ENCODE data around the gene RAB8B. TPM values are rescaled to one million over a fixed set of nuclear protein-coding genes. Genes with fewer than 3 reads are reported as not detected.

The RAB8B gene
- total and polyA plus RNA-seq, 5 donors from 2014 or later: 67.4 to 114 (median 77.7) TPM

DNA sequence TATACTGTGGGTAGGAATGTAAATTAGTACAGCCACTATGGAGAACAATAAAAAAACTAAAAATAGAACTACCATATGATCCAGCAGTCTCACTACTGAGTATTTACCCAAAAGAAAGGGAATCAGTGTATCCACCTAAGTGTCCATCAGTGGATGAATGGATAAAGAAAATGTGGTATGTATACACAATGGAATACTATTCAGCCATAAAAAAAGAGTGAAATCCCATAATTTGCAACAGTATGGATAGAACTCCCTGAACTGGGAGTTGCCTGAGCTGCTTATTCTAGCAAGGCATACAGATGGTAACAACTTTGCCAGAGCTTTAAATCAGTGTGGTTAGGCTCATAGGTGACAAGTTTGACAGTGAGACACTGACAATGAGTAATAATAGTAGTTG is 71.9 kb downstream of the RAB8B start:
- H3K27ac ChIP-seq (ENCODE audit: insufficient read depth, low read length, poor library complexity, severe bottlenecking): no peak overlapping the region
- H3K4me1 Mint-ChIP-seq: peaks cover 0 to 2% (median 0%) of the 10 kb centered on the region in 4 donors
- no peak for ATAC-seq (ENCODE audit: low read depth in 2 of 2)
- H3K4me1 ChIP-seq (ENCODE audit: control insufficient read depth, insufficient read depth, low read length, poor library complexity, severe bottlenecking): no peaks in the 10 kb centered on the region
- H3K4me3 ChIP-seq (ENCODE audit: low read depth, low read length): no peak overlapping the region
- peaks cover 79% of the 10 kb centered on the region for H3K36me3 ChIP-seq (ENCODE audit: control insufficient read depth, insufficient read depth, low read length)
- DNase-seq: no peak
- no peaks in the 10 kb centered on the region for H3K27me3 ChIP-seq (ENCODE audit: control insufficient read depth, insufficient read depth, low read length)
- peak overlapping the region in 1 of 3 donors; percentile 71 for H3K27ac Mint-ChIP-seq
- peaks cover 0 to 1% (median 0%) of the 10 kb centered on the region in 7 donors for H3K9me3 Mint-ChIP-seq
- no peaks in the 10 kb centered on the region for H3K27me3 Mint-ChIP-seq
- no peak overlapping the region for H3K4me3 Mint-ChIP-seq
- no peaks in the 10 kb centered on the region for H3K9me3 ChIP-seq (ENCODE audit: control insufficient read depth in 2 of 2, low read length in 2 of 2)
- peaks cover 35% of the 10 kb centered on the region for H3K36me3 Mint-ChIP-seq

DNA sequence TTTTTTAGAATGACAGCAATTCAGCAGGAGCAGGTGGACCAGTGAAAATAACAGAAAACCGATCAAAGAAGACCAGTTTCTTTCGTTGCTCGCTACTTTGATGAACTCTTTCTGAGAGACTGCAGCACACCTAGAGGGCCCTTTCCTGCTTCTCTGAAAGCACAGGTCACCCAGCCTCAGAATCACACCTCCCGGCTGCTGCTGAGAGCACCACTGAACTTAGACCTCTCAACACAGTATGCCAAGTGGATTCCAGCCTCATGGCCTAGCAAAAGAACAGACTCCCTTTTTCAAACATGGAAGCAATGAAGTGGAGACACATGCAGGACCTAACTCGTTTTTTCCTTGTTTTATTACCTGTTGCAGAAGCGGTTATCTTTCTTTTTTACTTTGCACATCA is 74.1 kb downstream of the RAB8B start:
- peaks cover 0 to 2% (median 0%) of the 10 kb centered on the region in 4 donors for H3K4me1 Mint-ChIP-seq
- Histone ChIP-seq H3K36me3 (ENCODE audit: control insufficient read depth, insufficient read depth, low read length) (peaks cover 77% of the 10 kb centered on the region), H3K9me3 (ENCODE audit: control insufficient read depth in 2 of 2, low read length in 2 of 2) (no peaks in the 10 kb centered on the region), H3K27me3 (ENCODE audit: control insufficient read depth, insufficient read depth, low read length) (no peaks in the 10 kb centered on the region), H3K27ac (ENCODE audit: insufficient read depth, low read length, poor library complexity, severe bottlenecking) (no peak overlapping the region), H3K4me3 (ENCODE audit: low read depth, low read length) (no peak overlapping the region), H3K4me1 (ENCODE audit: control insufficient read depth, insufficient read depth, low read length, poor library complexity, severe bottlenecking) (no peaks in the 10 kb centered on the region)
- H3K4me3 Mint-ChIP-seq: no peak overlapping the region
- H3K9me3 Mint-ChIP-seq: peaks cover 0 to 1% (median 0%) of the 10 kb centered on the region in 7 donors
- no peak for ATAC-seq (ENCODE audit: low read depth in 2 of 2)
- DNase-seq: no peak
- H3K27ac Mint-ChIP-seq: peak overlapping the region in 1 of 3 donors; percentile 45
- H3K36me3 Mint-ChIP-seq: peaks cover 30% of the 10 kb centered on the region
- H3K27me3 Mint-ChIP-seq: no peaks in the 10 kb centered on the region

DNA sequence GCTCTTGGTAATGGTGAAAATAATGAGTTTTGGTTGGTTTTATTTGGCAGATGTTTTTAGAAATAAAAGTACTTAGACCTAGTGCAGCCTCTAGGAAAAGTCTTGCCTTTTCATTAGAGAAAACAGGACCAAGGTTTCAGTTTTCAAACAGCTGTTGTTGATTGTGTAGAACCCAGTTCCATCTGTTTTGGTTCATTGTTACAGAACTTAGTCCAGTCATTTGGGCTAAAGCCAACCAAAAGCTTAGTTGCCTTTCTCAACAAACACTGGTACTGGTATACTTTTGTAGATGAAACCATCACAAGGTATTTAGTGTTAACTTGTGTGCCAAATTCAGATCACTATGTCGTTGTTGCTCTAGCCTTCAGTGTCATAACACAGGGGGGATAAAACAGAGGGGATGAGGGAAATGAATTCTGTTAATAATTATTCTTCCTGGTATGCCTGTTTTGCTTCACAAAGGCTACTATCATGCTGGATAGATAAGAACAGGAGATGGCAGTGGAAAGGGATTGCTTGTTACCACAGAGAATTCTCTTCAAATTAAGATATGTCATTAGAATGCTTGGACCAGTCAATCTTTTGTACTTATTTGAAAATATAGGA is 75.4 kb downstream of the RAB8B start:
- H3K4me1 ChIP-seq (ENCODE audit: control insufficient read depth, insufficient read depth, low read length, poor library complexity, severe bottlenecking): no peaks in the 10 kb centered on the region
- DNase-seq (no peak), ATAC-seq (ENCODE audit: low read depth in 2 of 2) (no peak)
- Mint-ChIP-seq H3K27ac (peak overlapping the region in 1 of 3 donors; percentile 21), H3K36me3 (peaks cover 35% of the 10 kb centered on the region), H3K4me3 (no peak overlapping the region), H3K9me3 (peaks cover 0 to 1% (median 0%) of the 10 kb centered on the region in 7 donors), H3K27me3 (no peaks in the 10 kb centered on the region), H3K4me1 (peaks cover 0 to 5% (median under 1%) of the 10 kb centered on the region in 4 donors)
- H3K27me3 ChIP-seq (ENCODE audit: control insufficient read depth, insufficient read depth, low read length): no peaks in the 10 kb centered on the region
- H3K9me3 ChIP-seq (ENCODE audit: control insufficient read depth in 2 of 2, low read length in 2 of 2): no peaks in the 10 kb centered on the region
- peaks cover 66% of the 10 kb centered on the region for H3K36me3 ChIP-seq (ENCODE audit: control insufficient read depth, insufficient read depth, low read length)
- H3K27ac ChIP-seq (ENCODE audit: insufficient read depth, low read length, poor library complexity, severe bottlenecking): no peak overlapping the region
- no peak overlapping the region for H3K4me3 ChIP-seq (ENCODE audit: low read depth, low read length)

DNA sequence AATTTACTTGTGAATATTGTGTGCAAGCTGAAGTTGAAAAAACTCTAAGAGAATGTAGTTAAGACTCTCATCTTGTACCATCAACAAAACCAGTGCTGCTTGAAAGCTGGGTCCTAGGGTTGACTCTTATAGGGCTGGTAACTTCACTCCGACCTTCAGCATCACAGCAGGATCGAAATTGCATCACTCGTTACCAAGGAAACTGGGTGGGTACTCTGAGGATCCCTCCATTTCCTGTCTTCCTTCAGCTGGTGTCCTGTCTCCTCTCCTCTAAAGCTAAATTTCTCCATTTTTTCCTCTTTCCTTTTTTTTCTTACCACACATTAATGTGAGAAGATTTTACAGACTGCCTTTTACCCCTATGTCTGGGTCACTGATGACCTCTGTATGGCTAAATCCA is 85.0 kb downstream of the RAB8B start:
- H3K36me3 ChIP-seq (ENCODE audit: control insufficient read depth, insufficient read depth, low read length): no peaks in the 10 kb centered on the region
- peaks cover 25% of the 10 kb centered on the region for H3K4me1 ChIP-seq (ENCODE audit: control insufficient read depth, insufficient read depth, low read length, poor library complexity, severe bottlenecking)
- no peak overlapping the region for H3K27ac ChIP-seq (ENCODE audit: insufficient read depth, low read length, poor library complexity, severe bottlenecking)
- Mint-ChIP-seq H3K27me3 (no peaks in the 10 kb centered on the region), H3K27ac (peak overlapping the region; percentile 54 to 89 (median 68)), H3K4me1 (peaks cover 7 to 44% (median 34%) of the 10 kb centered on the region in 4 donors), H3K9me3 (no peaks in the 10 kb centered on the region), H3K4me3 (no peak overlapping the region), H3K36me3 (peaks cover 5% of the 10 kb centered on the region)
- no peak for ATAC-seq (ENCODE audit: low read depth in 2 of 2)
- H3K27me3 ChIP-seq (ENCODE audit: control insufficient read depth, insufficient read depth, low read length): no peaks in the 10 kb centered on the region
- H3K9me3 ChIP-seq (ENCODE audit: control insufficient read depth in 2 of 2, low read length in 2 of 2): no peaks in the 10 kb centered on the region
- H3K4me3 ChIP-seq (ENCODE audit: low read depth, low read length): no peak overlapping the region
- DNase-seq: peak in 1 of 3 donors; percentile 18

DNA sequence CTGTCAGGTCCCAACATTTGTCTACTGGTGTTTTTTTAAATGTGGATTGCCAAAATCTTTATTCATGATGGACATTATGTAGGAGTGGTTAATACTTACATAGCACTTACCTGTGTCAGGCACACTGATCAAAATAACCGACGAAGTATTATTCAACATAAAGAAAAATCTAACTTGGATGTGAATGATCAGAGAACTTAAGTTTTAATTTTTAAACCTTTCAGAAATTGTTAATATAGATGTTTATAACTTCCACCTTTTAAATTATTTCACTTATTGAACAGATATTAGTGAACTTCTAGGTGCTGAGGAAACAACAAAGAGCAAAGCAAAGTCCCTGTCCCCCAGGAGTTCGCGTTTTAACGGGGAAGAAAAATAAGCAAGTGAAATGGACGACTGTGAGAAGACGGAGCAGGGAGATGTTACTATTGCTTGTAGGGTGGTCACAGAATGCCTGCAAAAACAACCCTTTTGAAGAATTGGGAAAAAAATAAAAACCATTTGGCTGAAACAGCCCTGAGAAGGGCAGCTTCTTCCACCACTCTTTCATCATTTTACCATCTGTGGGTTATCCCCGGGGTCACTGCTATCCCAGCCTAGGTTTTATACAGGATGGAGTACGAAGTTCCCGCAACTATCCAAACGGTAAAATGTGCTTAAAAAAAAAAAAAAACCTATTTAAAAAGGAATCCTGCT is 87.1 kb downstream of the RAB8B start:
- Mint-ChIP-seq H3K9me3 (no peaks in the 10 kb centered on the region), H3K4me1 (peaks cover 7 to 44% (median 35%) of the 10 kb centered on the region in 4 donors), H3K4me3 (peak overlapping the region; percentile 67 to 94 (median 88)), H3K27ac (peak overlapping the region; percentile 86 to 95 (median 93)), H3K27me3 (no peaks in the 10 kb centered on the region), H3K36me3 (no peaks in the 10 kb centered on the region)
- ATAC-seq (ENCODE audit: low read depth in 2 of 2): no peak
- H3K4me1 ChIP-seq (ENCODE audit: control insufficient read depth, insufficient read depth, low read length, poor library complexity, severe bottlenecking): peaks cover 25% of the 10 kb centered on the region
- H3K4me3 ChIP-seq (ENCODE audit: low read depth, low read length): peak overlapping the region; percentile 77
- H3K27me3 ChIP-seq (ENCODE audit: control insufficient read depth, insufficient read depth, low read length): no peaks in the 10 kb centered on the region
- H3K27ac ChIP-seq (ENCODE audit: insufficient read depth, low read length, poor library complexity, severe bottlenecking): peak overlapping the region; percentile 69
- no peaks in the 10 kb centered on the region for H3K36me3 ChIP-seq (ENCODE audit: control insufficient read depth, insufficient read depth, low read length)
- DNase-seq: no peak
- H3K9me3 ChIP-seq (ENCODE audit: control insufficient read depth in 2 of 2, low read length in 2 of 2): no peaks in the 10 kb centered on the region

DNA sequence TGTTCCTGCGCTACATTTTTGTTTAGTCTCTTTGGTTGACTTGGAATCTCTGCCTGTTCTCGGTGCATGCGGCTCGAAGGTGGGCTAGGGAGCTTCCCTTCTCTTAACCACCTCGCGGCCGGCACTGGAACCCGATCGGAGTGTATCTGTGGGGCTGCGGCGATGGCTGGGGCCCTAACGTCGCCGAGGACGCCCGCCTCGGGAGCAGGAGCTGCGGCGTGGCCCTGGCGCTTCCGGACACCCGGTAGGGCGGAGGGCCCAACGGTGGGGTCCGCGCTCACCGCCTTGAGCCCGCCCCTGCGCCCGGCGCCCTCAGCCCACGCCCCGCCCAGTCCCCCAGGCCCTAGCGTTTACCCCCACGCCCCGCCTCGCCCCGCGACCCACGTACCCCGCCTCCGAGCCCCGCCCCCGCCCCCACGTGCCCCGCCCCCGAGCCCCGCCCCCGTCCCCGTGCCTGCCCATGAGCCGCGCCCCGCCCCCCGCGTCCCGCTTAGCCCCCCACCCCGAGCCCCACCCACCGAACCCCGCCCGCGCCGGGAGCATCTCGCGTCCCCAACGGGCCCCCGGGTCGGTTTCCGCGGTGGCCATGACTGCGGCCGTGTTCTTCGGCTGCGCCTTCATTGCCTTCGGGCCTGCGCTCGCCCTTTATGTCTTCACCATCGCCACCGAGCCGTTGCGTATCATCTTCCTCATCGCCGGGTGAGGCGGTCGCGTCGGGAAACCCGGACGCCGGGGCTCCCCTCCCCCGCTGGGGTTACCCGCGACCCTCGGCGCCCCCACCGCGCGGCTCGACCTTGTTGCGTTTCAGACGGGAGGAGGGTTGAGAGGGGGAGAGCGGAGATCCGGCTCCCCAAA is 87.9 kb downstream of the RAB8B start, which contains the start of gene APH1B:
APH1B (plus strand) TSS at position 568 of the 855 bp plus-strand sequence; CDS start at position 587, 19 bp downstream.
- Histone ChIP-seq H3K36me3 (ENCODE audit: control insufficient read depth, insufficient read depth, low read length) (no peaks in the 10 kb centered on the region), H3K4me3 (ENCODE audit: low read depth, low read length) (peak within 1 kb of the TSS; percentile 83), H3K9me3 (ENCODE audit: control insufficient read depth in 2 of 2, low read length in 2 of 2) (no peaks in the 10 kb centered on the region), H3K27ac (ENCODE audit: insufficient read depth, low read length, poor library complexity, severe bottlenecking) (peak within 1 kb of the TSS; percentile 76), H3K4me1 (ENCODE audit: control insufficient read depth, insufficient read depth, low read length, poor library complexity, severe bottlenecking) (peaks cover 25% of the 10 kb centered on the region), H3K27me3 (ENCODE audit: control insufficient read depth, insufficient read depth, low read length) (no peaks in the 10 kb centered on the region)
- peak within 1 kb of the TSS; percentile 86 to 95 (median 93) for H3K27ac Mint-ChIP-seq
- peak; percentile 76 to 85 (median 85) for DNase-seq
- peaks cover 7 to 44% (median 35%) of the 10 kb centered on the region in 4 donors for H3K4me1 Mint-ChIP-seq
- H3K9me3 Mint-ChIP-seq: no peaks in the 10 kb centered on the region
- H3K4me3 Mint-ChIP-seq: peak within 1 kb of the TSS; percentile 86 to 94 (median 90)
- H3K36me3 Mint-ChIP-seq: no peaks in the 10 kb centered on the region
- ATAC-seq (ENCODE audit: low read depth in 2 of 2): peak; percentile 83 to 85
- no peaks in the 10 kb centered on the region for H3K27me3 Mint-ChIP-seq

DNA sequence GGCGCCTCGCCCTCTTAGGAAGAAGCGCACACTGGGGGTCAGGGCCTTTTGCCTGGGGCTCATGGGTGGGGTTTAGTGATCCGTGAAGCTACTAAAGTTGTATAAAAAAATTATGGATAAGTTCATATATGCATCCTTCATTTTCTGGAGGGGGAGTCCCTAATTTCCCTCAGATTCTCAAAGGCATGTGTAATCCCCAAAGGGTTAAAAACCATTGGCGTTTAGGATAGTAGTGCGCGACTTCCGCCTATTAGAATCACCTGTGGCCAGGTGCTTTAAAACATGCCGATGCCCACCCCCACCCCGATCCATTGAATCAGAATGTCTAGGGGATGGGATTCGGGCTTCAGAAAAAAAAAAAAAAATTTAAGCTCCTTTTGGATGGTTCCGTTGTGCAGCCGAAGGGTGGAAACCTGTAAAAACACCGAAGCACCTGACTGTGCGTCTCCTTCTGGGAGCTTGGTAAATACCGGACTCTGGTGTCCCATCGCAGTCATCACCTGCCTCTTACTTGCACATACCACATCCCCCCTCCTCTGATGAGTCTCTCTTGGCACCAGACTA is 88.6 kb downstream of the RAB8B start:
- no peaks in the 10 kb centered on the region for H3K36me3 Mint-ChIP-seq
- H3K27me3 Mint-ChIP-seq: no peaks in the 10 kb centered on the region
- Histone ChIP-seq H3K27ac (ENCODE audit: insufficient read depth, low read length, poor library complexity, severe bottlenecking) (peak overlapping the region; percentile 76), H3K4me1 (ENCODE audit: control insufficient read depth, insufficient read depth, low read length, poor library complexity, severe bottlenecking) (peaks cover 25% of the 10 kb centered on the region), H3K9me3 (ENCODE audit: control insufficient read depth in 2 of 2, low read length in 2 of 2) (no peaks in the 10 kb centered on the region), H3K4me3 (ENCODE audit: low read depth, low read length) (peak overlapping the region; percentile 83), H3K36me3 (ENCODE audit: control insufficient read depth, insufficient read depth, low read length) (no peaks in the 10 kb centered on the region), H3K27me3 (ENCODE audit: control insufficient read depth, insufficient read depth, low read length) (no peaks in the 10 kb centered on the region)
- DNase-seq (peak in 1 of 3 donors; percentile 10), ATAC-seq (ENCODE audit: low read depth in 2 of 2) (peak in 1 of 2 donors; percentile 9)
- H3K4me3 Mint-ChIP-seq: peak overlapping the region; percentile 86 to 92 (median 87)
- H3K4me1 Mint-ChIP-seq: peaks cover 7 to 44% (median 32%) of the 10 kb centered on the region in 4 donors
- H3K9me3 Mint-ChIP-seq: no peaks in the 10 kb centered on the region
- H3K27ac Mint-ChIP-seq: peak overlapping the region; percentile 69 to 84 (median 83)
